PFSK-1 (cell line): ENCODE measurements around the gene PRKCE.

Experiments
- FOXP2 ChIP-seq: optimal IDR thresholded peaks from 2 replicates; pipeline ENCODE3; 2011; ENCODE audit warnings: borderline replicate concordance, control low read depth, inconsistent platforms; ENCODE audit not compliant: insufficient read depth; ENCODE audit errors: extremely low read length, extremely low read depth
- POLR2AphosphoS5 ChIP-seq: IDR thresholded peaks from 2 replicates; pipeline ENCODE4 v1.6.1; 2012; ENCODE audit warnings: low read depth, mild to moderate bottlenecking, control low read depth, low read length, moderate library complexity
- REST ChIP-seq, 2 experiments: IDR thresholded peaks; 2 replicates each; pipeline versions ENCODE4 v1.6.1 to v1.8.0; 2011 to 2012; ENCODE audit warnings: low read depth in 2 of 2, low read length in 2 of 2, control low read depth in 1 of 2, inconsistent platforms in 1 of 2, mild to moderate bottlenecking in 1 of 2, moderate library complexity in 1 of 2; ENCODE audit not compliant: insufficient read depth in 1 of 2
- SIN3A ChIP-seq: IDR thresholded peaks from 2 replicates; pipeline ENCODE4 v1.6.1; 2012; ENCODE audit warnings: mild to moderate bottlenecking, low read length, moderate library complexity, borderline replicate concordance; ENCODE audit not compliant: insufficient read depth
- TAF1 ChIP-seq: IDR thresholded peaks from 2 replicates; pipeline ENCODE4 v1.6.1; 2012; ENCODE audit warnings: low read length, control low read depth, borderline replicate concordance; ENCODE audit not compliant: insufficient read depth

Gene PRKCE

GRCh38 chr2:46163804-46164528 lies 512.5 kb downstream of the PRKCE start:
- TF ChIP-seq TAF1 (no peak), SIN3A (no peak), FOXP2 (no peak)

- peak in 1 of 2 experiments; percentile 45; a peak in 1 of 4 replicates for TF ChIP-seq REST (IDR thresholded peaks at IDR 0.05; ENCODE audit: insufficient read depth in 1 of 2, low read depth in 2 of 2, low read length in 2 of 2)
- no peak for TF ChIP-seq SIN3A
Measured at GRCh38 chr2:46164529-46165301, 513.2 kb downstream of the PRKCE start.

- no peak for TF ChIP-seq POLR2AphosphoS5
- no peak for TF ChIP-seq FOXP2
- no peak for TF ChIP-seq REST (IDR thresholded peaks at IDR 0.05; ENCODE audit: insufficient read depth in 1 of 2, low read depth in 2 of 2, low read length in 2 of 2)
- no peak for TF ChIP-seq TAF1
- TF ChIP-seq SIN3A: no peak
Measured at GRCh38 chr2:46165916-46166315, 514.4 kb downstream of the PRKCE start.

GRCh38 chr2:46167406-46167805 lies 515.9 kb downstream of the PRKCE start:
- TF ChIP-seq FOXP2: no peak

GRCh38 chr2:46167924-46168323 lies 516.4 kb downstream of the PRKCE start:
- TF ChIP-seq SIN3A (no peak), POLR2AphosphoS5 (no peak), TAF1 (no peak), FOXP2 (no peak), REST (IDR thresholded peaks at IDR 0.05; ENCODE audit: insufficient read depth in 1 of 2, low read depth in 2 of 2, low read length in 2 of 2) (no peak)

GRCh38 chr2:46169467-46169866 lies 518.0 kb downstream of the PRKCE start:
- TF ChIP-seq FOXP2 (no peak), TAF1 (no peak), REST (IDR thresholded peaks at IDR 0.05; ENCODE audit: insufficient read depth in 1 of 2, low read depth in 2 of 2, low read length in 2 of 2) (no peak), SIN3A (no peak), POLR2AphosphoS5 (no peak)
